NK-92 (cell line): Measurements from ENCODE around the gene PTH2R.
"Not testable (repeated sequence)": the region's sequence is repeated elsewhere in the genome, so short reads cannot be mapped to it uniquely, and the experiment has no call there.

Experiments
- DNase-seq: peaks from one replicate; lab custom pipeline; 2025; ENCODE audit not compliant: unreplicated experiment; lab: John Stamatoyannopoulos, UW

The PTH2R gene

DNA sequence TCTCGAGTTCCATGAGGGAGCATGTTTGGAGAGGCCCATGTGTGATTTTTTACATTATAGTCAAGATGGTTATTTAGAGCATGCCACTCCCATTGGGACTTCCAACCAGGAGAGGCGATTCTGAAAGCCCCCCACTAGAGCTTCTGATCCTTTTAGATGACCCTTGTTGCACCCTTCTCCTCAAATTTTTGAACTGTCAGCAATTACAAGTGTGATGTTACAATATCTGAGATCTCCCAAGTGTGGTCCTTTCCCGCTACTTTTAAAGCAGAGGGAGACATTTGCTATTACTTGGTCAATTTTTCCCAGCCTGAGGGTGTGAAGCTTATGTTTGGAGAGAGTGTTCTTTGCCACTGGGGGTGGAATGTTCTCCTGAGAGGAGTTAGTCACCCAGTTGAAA is 16.7 kb upstream of the PTH2R start:
- DNase-seq: no peak

- no peak for DNase-seq
These were observed 14.3 kb upstream of the PTH2R start for GRCh38 chr2:208392300-208392699.

DNA sequence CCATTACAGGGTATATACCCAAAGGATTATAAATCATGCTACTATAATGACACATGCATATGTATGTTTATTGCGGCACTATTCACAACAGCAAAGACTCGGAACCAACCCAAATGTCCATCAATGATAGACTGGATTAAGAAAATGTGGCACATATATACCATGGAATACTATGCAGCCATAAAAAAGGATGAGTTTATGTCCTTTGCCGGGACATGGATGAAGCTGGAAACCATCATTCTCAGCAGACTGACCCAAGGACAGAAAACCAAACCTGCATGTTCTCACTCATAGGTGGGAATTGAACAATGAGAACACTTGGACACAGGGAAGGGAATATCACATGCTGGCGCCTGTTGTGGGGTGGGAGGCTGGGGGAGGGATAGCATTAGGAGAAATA is 9.8 kb upstream of the PTH2R start:
- DNase-seq: not testable (repeated sequence)

GRCh38 chr2:208399201-208399600 is 7.4 kb upstream of the PTH2R start:
- no peak for DNase-seq

GRCh38 chr2:208407667-208408066 is 1.1 kb downstream of the PTH2R start:
- no peak for DNase-seq

DNA sequence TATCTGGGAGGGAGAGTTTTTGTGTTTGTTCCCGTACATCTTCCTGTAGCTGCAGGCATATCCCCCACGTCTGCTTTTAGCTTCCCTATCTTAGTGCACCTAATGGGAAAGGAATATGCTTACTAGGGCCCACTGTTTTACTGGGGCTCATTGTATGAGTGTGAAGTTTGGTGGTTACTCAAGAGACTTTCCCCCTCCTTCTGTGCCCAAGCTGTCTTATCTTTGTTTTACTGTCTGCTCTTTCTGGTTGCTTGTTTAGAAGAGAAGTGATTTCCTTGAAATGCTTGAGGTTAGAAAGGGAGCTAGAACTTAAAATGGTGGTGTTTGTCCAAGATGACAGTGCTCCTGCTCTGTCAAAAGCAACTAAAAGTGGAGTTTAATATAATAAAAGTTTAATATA is 7.3 kb downstream of the PTH2R start:
- DNase-seq: no peak

GRCh38 chr2:208415255-208415654 is 8.7 kb downstream of the PTH2R start:
- DNase-seq: no peak

DNA sequence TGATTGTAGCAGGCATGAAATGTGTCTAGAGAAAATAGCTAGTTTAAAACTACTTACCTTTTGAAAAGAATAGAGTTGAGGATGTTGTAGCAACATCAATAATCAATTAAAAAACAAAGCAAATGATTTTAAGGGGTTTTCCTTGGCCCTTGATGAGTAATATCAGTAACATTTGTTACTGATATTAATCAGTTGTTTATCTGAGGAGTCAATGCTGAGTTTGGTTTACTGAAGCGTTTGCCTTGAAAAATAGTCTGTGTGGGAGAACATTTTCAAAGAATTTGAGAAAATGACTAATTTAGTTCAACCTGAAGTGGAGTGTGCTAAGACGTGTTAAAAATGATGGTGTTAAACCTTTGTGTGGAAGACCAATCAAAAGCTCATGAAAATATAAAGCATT is 9.3 kb downstream of the PTH2R start:
- DNase-seq: no peak

GRCh38 chr2:208426412-208427045 is 19.9 kb downstream of the PTH2R start:
- DNase-seq: no peak

- no peak for DNase-seq
These were observed 31.2 kb downstream of the PTH2R start for GRCh38 chr2:208437755-208438154.

- no peak for DNase-seq
These were observed 34.1 kb downstream of the PTH2R start for GRCh38 chr2:208440716-208441115.

- no peak for DNase-seq
These were observed 35.4 kb downstream of the PTH2R start for GRCh38 chr2:208441951-208442350.

DNA sequence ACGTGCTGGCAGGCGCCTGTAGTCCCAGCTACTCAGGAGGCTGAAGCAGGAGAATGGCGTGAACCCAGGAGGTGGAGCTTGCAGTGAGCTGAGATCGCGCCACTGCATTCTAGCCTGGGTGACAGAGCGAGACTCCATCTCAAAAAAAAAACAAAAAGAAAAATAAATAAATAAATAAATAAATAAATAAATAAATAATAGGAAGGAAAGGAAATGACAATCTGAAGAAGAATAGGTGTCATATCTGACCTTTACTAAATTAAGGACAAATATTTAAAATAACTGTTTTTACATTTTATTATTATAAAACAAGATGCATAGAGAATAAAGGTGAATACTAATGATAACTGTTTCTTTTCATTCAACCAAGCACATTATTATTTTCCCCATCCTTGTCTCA is 40.9 kb downstream of the PTH2R start:
- DNase-seq: not testable (repeated sequence)

GRCh38 chr2:208451061-208451460 is 44.5 kb downstream of the PTH2R start:
- no peak for DNase-seq

DNA sequence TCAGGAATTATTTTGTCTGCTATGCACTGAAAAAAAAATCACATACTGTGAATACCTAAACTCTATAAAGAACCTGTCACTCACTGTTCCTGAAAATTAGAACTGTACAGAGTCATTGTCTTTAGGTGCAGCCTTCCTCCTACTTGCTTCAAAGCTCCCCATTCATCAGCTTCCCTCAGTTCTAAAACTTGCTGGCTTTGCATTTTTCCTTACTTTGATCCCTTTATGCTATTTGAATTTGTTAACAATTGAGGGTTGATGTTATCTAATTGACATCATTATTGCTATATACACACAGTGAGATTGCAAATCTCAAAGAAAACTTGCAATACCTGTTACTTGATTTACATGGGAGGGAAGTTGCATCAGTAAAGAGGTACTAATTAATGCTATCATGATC is 48.3 kb downstream of the PTH2R start:
- no peak for DNase-seq

- no peak for DNase-seq
These were observed 57.1 kb downstream of the PTH2R start for GRCh38 chr2:208463721-208464120.

GRCh38 chr2:208464205-208464604 is 57.6 kb downstream of the PTH2R start:
- no peak for DNase-seq

- no peak for DNase-seq
These were observed 59.7 kb downstream of the PTH2R start for GRCh38 chr2:208466151-208466919.

DNA sequence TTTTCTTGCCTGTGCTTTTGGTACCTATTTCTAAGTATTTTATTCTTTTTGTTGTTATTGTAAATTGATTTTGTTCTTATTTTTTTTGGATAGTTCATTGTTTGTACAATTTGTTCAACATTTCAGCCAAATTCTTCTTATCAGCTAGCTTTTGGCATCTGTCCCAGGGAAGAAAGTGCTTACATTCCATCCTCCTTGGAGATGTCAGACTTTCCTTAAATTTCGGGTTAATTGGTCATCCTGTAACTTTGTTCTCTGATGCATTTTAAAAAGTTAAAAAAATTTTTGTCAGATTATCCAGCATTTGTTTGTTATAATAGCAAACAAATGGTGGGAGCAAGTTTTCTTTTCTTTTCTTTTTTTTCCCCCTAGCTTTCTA is 60.3 kb downstream of the PTH2R start:
- no peak for DNase-seq

- no peak for DNase-seq
These were observed 61.0 kb downstream of the PTH2R start for GRCh38 chr2:208467564-208467963.

DNA sequence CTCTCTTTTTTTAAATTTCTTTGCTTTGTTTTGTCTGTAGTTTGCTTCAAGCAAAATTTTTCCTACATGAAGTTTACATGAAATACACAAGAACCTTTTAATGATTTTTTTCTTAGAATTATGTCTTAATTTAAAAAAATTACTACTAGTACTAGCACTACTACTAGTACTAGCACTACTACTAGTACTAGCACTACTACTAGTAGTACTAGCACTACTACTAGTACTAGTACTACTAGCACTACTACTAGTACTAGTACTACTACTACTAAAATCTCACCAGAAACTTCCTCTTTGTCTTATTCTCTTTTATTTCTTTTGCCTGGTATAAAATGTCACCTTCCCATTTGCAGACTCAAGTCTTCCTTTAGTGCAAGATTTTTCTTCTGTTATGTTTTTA is 71.1 kb downstream of the PTH2R start:
- no peak for DNase-seq

DNA sequence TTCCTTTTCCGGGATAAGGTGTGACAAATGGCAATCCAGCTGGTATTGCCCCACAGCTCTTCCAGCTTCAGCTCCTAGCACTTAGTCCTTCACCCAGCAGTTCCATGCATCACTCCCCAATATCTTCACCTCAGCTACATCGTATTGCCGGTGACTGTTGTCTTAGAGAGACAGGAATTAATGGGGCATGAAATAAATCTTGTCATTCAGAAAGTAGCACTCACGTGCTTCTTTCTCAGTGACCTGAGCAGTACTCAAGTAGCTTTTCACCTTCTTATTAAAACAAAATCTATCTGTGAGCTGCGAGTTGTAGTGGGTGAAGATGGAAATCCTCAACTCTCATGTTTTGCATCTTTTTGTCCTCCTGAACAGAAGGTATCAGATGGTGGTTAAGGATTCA is 72.8 kb downstream of the PTH2R start:
- no peak for DNase-seq

DNA sequence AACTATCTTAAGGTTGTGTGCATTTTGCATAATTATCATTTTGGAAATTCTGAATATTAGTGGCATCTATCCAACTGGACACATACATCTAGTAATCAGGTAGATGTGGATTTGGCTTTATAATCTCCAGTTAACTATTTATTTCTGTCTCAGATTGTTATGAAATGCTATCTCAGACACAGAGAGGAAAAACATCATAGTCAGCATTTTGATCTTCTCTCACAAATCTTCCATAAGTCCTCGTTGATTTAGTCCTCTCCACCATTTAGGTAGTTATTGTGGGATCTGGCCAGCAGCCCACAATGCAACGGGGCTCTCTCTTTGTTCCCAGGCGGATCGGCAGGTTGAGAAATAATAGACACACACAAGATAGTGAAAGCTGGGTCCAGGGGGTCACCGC is 75.4 kb downstream of the PTH2R start:
- DNase-seq: not testable (repeated sequence)
